Endothelial cell of umbilical vein (primary cell): ENCODE data around the gene DENND4A. TPM values are rescaled to one million over a fixed set of nuclear protein-coding genes. Genes with fewer than 3 reads are reported as not detected.

Experiments used
- BruUV-seq: library from RNA; stranded (reverse); fragments of 400-500 nt; replicated peaks from 2 replicates; lab custom pipeline; 2021; lab: Mats Ljungman, UMichigan
- CTCF ChIA-PET: fragments of 300-600, 350-600 bp; sonication (Branson Sonifier 250); formaldehyde crosslinking; loops from one replicate; lab custom pipeline; 2021; ENCODE audit warnings: antibody characterized with exemption, inconsistent platforms; lab: Charles Lee
- POLR2A ChIA-PET: fragments of 300-600, 350-600 bp; sonication (Branson Sonifier 250); formaldehyde crosslinking; loops from one replicate; lab custom pipeline; 2021; ENCODE audit warnings: antibody characterized with exemption, inconsistent platforms; lab: Charles Lee
- DNase-seq: peaks from one replicate; pipeline ENCODE4 v3.0.0-alpha.2; 2011; ENCODE audit warnings: low read depth, low spot score
- FAIRE-seq: peaks from 2 replicates; lab custom pipeline; 2011; peaks lifted over from hg19 to GRCh38; lab: Jason Lieb, UNC
- H2AFZ ChIP-seq: 2 replicates; pipeline ENCODE4 v1.6.0; 2012; ENCODE audit warnings: low read depth, low read length, control low read depth, inconsistent platforms
- H3K27ac ChIP-seq: 2 replicates; pipeline ENCODE4 v1.5.1; 2011; ENCODE audit warnings: low read depth, mild to moderate bottlenecking, control low read depth, low read length, moderate library complexity; ENCODE audit not compliant: insufficient read depth
- H3K27me3 ChIP-seq, 2 experiments: 2 replicates each; pipeline versions ENCODE4 v1.6.0 to v1.6.1; 2011; ENCODE audit warnings: low read length in 2 of 2, mixed read lengths in 1 of 2; ENCODE audit not compliant: control insufficient read depth in 2 of 2, insufficient read depth in 2 of 2
- H3K36me3 ChIP-seq, 2 experiments: 2 replicates in 1 of 2; 3 replicates in 1 of 2; pipeline ENCODE4 v1.5.1; 2011; ENCODE audit warnings: low read length in 2 of 2, mild to moderate bottlenecking in 1 of 2, moderate library complexity in 1 of 2; ENCODE audit not compliant: control insufficient read depth in 2 of 2, insufficient read depth in 2 of 2; ENCODE audit errors: extremely low read depth in 1 of 2
- H3K4me1 ChIP-seq: 3 replicates; pipeline ENCODE4 v1.5.1; 2011; ENCODE audit warnings: mild to moderate bottlenecking, low read length; ENCODE audit not compliant: control insufficient read depth, insufficient read depth; ENCODE audit errors: extremely low read depth
- H3K4me2 ChIP-seq: 2 replicates; pipeline ENCODE4 v1.6.1; 2011; ENCODE audit warnings: low read length, control low read depth, mixed read lengths; ENCODE audit not compliant: insufficient read depth
- H3K4me3 ChIP-seq, 3 experiments: fragments of 200-600 bp in 1 of 3; sonication (generic), shearing (Covaris generic) in 1 of 3; replicated peaks in 1 of 3; 2 replicates each; pipeline ENCODE4 v1.5.1; 2011 to 2016; ENCODE audit warnings: control low read depth in 3 of 3, low read length in 3 of 3, mild to moderate bottlenecking in 2 of 3, inconsistent platforms in 1 of 3, low read depth in 1 of 3, moderate library complexity in 1 of 3; ENCODE audit not compliant: insufficient read depth in 1 of 3
- H3K79me2 ChIP-seq: 2 replicates; pipeline ENCODE4 v1.6.0; 2012; ENCODE audit warnings: low read length, inconsistent platforms; ENCODE audit not compliant: control insufficient read depth, insufficient read depth
- H3K9ac ChIP-seq: replicated peaks from 2 replicates; pipeline ENCODE3; 2011; ENCODE audit warnings: low read length, control low read depth; ENCODE audit not compliant: insufficient read depth; ENCODE audit errors: extremely low read depth
- H3K9me1 ChIP-seq: replicated peaks from 3 replicates; pipeline ENCODE4 v1.6.0; 2011; ENCODE audit warnings: mild to moderate bottlenecking, low read length; ENCODE audit not compliant: control insufficient read depth, insufficient read depth; ENCODE audit errors: extremely low read depth
- H3K9me3 ChIP-seq: replicated peaks from 2 replicates; pipeline ENCODE4 v1.5.1; 2012; ENCODE audit warnings: low read length, inconsistent platforms; ENCODE audit not compliant: control insufficient read depth, insufficient read depth
- H4K20me1 ChIP-seq: replicated peaks from 2 replicates; pipeline ENCODE3; 2011; ENCODE audit warnings: mild to moderate bottlenecking, low read length; ENCODE audit not compliant: control insufficient read depth, insufficient read depth; ENCODE audit errors: extremely low read depth
- CTCF ChIP-seq, 2 donors: IDR thresholded peaks; 1 replicate in 1 of 2; 2 replicates in 1 of 2; pipeline ENCODE4 v1.5.1; 2011; ENCODE audit warnings: low read length in 2 of 2, mild to moderate bottlenecking in 2 of 2, moderate library complexity in 2 of 2, control low read depth in 1 of 2, inconsistent platforms in 1 of 2, low read depth in 1 of 2; ENCODE audit not compliant: insufficient read depth in 1 of 2; ENCODE audit errors: extremely low read depth in 1 of 2
- EZH2 ChIP-seq: IDR thresholded peaks from 2 replicates; pipeline ENCODE4 v1.6.1; 2012; ENCODE audit warnings: borderline replicate concordance, low read depth, mild to moderate bottlenecking, moderate library complexity, low read length, inconsistent platforms; ENCODE audit not compliant: severe bottlenecking
- FOS ChIP-seq: IDR thresholded peaks from 2 replicates; pipeline ENCODE4 v1.6.1; 2011; ENCODE audit warnings: mild to moderate bottlenecking, low read length, moderate library complexity, borderline replicate concordance; ENCODE audit not compliant: insufficient read depth
- GATA2 ChIP-seq: IDR thresholded peaks from 2 replicates; pipeline ENCODE4 v1.7.0; 2011; ENCODE audit warnings: low read depth, mild to moderate bottlenecking, moderate library complexity, mixed read lengths, low read length; ENCODE audit not compliant: insufficient read length, insufficient read depth
- JUN ChIP-seq: IDR thresholded peaks from 2 replicates; pipeline ENCODE4 v1.6.1; 2011; ENCODE audit warnings: borderline replicate concordance, low read depth; ENCODE audit not compliant: insufficient read length, insufficient read depth
- MAX ChIP-seq: IDR thresholded peaks from 2 replicates; pipeline ENCODE4 v1.6.1; 2011; ENCODE audit not compliant: insufficient read depth, insufficient read length
- MYC ChIP-seq: IDR thresholded peaks from one replicate; pipeline ENCODE4 v1.6.1; 2011; ENCODE audit warnings: mild to moderate bottlenecking, low read depth, low read length
- POLR2A ChIP-seq: IDR thresholded peaks from 2 replicates; pipeline ENCODE4 v1.6.1; 2012; ENCODE audit warnings: low read depth, mild to moderate bottlenecking, control low read depth, low read length
- POLR2AphosphoS5 ChIP-seq: IDR thresholded peaks from 2 replicates; pipeline ENCODE4 v1.6.1; 2012; ENCODE audit warnings: low read depth, mild to moderate bottlenecking, control low read depth, low read length, moderate library complexity; ENCODE audit not compliant: insufficient read depth
- dilution Hi-C: fragments of 300-500 bp; cut with MboI; formaldehyde crosslinking; loops from one replicate; pipeline ENCODE4 v1.15.0; 2019; ENCODE audit warnings: low sequenced_read_pairs; ENCODE audit not compliant: extremely low pct_ligation_motif_present
- intact Hi-C: fragments of 100-400 bp; cut with micrococcal nuclease; formaldehyde crosslinking; loops from one replicate; pipeline ENCODE4 v1.10.0; 2022
- polyA plus RNA-seq, 4 experiments: library from polyadenylated mRNA; depleted of rRNA in 3 of 4; stranded (reverse) in 3 of 4; unstranded in 1 of 4; fragments of >200 nt; gene quantifications; 2 replicates each; pipeline versions ENCODE4 v1.2.1 to v1.2.3, GENCODE V29; 2011 to 2012; ENCODE audit warnings: missing spikeins in 1 of 4
- total RNA-seq: library from RNA; stranded (reverse); gene quantifications from 2 replicates; pipeline ENCODE4 v1.2.3, GENCODE V29; 2021

The DENND4A gene
- total and polyA plus RNA-seq, 2 donors (not counting 3 experiments of a cell fraction or from before 2014, with no cell fraction given), result 5.7 to 22.2 TPM

GRCh38 chr15:65620833-65621232, 171.3 kb downstream of the DENND4A start:
- no peaks in the 10 kb centered on the region for H3K4me1 ChIP-seq
- ChIA-PET POLR2A (no interaction called here), CTCF (interaction anchor here (1.4 to 1.6 kb wide), 2 partner anchors 16 to 33 kb away, joined by 4 to 6 read pairs; no protein-coding TSS in a partner anchor)
- H3K9ac ChIP-seq, result no peak overlapping the region
- H3K9me3 ChIP-seq, result no peaks in the 10 kb centered on the region
- intact Hi-C loops (no loop called here), dilution Hi-C loops (no loop called here)
- H4K20me1 ChIP-seq, result no peaks in the 10 kb centered on the region
- no peaks in the 10 kb centered on the region for H3K36me3 ChIP-seq
- H3K27me3 ChIP-seq, result no peaks in the 10 kb centered on the region
- TF ChIP-seq MYC (no peak), POLR2A (no peak), FOS (no peak), MAX (no peak), JUN (no peak), CTCF (IDR thresholded peaks at IDR 0.05; ENCODE audit: extremely low read depth in 1 of 2, insufficient read depth in 1 of 2, low read depth in 1 of 2, low read length in 2 of 2) (no peak), POLR2AphosphoS5 (no peak), EZH2 (no peak), GATA2 (no peak)
- H3K79me2 ChIP-seq, result no peaks in the 10 kb centered on the region
- DNase-seq (no peak), FAIRE-seq (no peak)
- H2AFZ ChIP-seq, result no peak overlapping the region
- no TSS peak for BruUV-seq
- H3K9me1 ChIP-seq, result no peaks in the 10 kb centered on the region
- H3K4me2 ChIP-seq, result no peak overlapping the region
- no peak overlapping the region for H3K4me3 ChIP-seq
- no peak overlapping the region for H3K27ac ChIP-seq
